ENCODE results near the gene TRIM8. TPM values are rescaled to one million over a fixed set of nuclear protein-coding genes. Genes with fewer than 3 reads are reported as not detected.

TRIM8 gene
- total and polyA plus RNA-seq, 2 donors (not counting 3 experiments of a cell fraction or from before 2014, with no cell fraction given): 74.1 to 114 TPM

DNA sequence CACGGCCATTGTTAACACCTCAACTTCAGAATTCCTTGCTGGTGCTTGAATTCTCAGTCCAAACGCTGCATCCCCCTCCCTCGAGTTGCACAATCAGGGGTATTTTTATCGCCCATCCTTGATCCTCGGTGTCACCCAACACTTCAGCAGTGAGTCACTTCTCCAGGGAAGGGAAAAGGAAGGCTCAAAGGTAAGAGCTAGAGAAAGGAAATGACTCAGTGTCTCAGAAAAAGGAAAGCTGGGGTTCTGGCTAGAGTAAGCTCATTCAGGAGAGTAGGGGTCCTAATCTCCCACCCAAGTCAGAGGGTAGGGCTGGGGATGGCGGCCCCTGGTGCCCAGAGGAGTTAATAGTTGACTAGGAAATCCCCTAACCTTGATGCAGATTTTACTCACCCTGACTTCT lies 39.8 kb upstream of the TRIM8 start:
- BruUV-seq (replicated peaks): no TSS peak
- Histone ChIP-seq H4K20me1 (replicated peaks; ENCODE audit: control insufficient read depth, extremely low read depth, insufficient read depth, low read length) (no peaks in the 10 kb centered on the region), H3K9me1 (replicated peaks; ENCODE audit: control insufficient read depth, extremely low read depth, insufficient read depth, low read length) (no peaks in the 10 kb centered on the region), H3K27me3 (ENCODE audit: control insufficient read depth in 2 of 2, insufficient read depth in 2 of 2, low read length in 2 of 2) (no peaks in the 10 kb centered on the region), H3K79me2 (ENCODE audit: control insufficient read depth, insufficient read depth, low read length) (no peaks in the 10 kb centered on the region), H3K27ac (ENCODE audit: insufficient read depth, low read depth, low read length) (peak overlapping the region; percentile 78), H2AFZ (ENCODE audit: low read depth, low read length) (no peak overlapping the region), H3K9me3 (replicated peaks; ENCODE audit: control insufficient read depth, insufficient read depth, low read length) (no peaks in the 10 kb centered on the region), H3K9ac (replicated peaks; ENCODE audit: extremely low read depth, insufficient read depth, low read length) (peak overlapping the region; percentile 38), H3K36me3 (ENCODE audit: control insufficient read depth in 2 of 2, extremely low read depth in 1 of 2, insufficient read depth in 2 of 2, low read length in 2 of 2) (peaks cover 0 to 2% of the 10 kb centered on the region in 2 experiments), H3K4me1 (ENCODE audit: control insufficient read depth, extremely low read depth, insufficient read depth, low read length) (peaks cover 46% of the 10 kb centered on the region), H3K4me2 (ENCODE audit: insufficient read depth, low read length) (peak overlapping the region; percentile 44), H3K4me3 (replicated peaks in 1 of 3; ENCODE audit: insufficient read depth in 1 of 3, low read depth in 1 of 3, low read length in 3 of 3) (no peak overlapping the region)
- intact Hi-C loops (cut with micrococcal nuclease) (loop anchor here (1.0 kb wide), 1 partner anchor 8 kb away; no protein-coding TSS in a partner anchor), dilution Hi-C loops (cut with MboI; ENCODE audit: extremely low pct_ligation_motif_present, low sequenced_read_pairs) (no loop called here)
- peak; percentile 86 for DNase-seq (ENCODE audit: low read depth, low spot score)
- CTCF ChIA-PET: interaction anchor here (0.9 to 2.7 kb wide), 13 partner anchors 9 to 100 kb away, joined by 3 to 9 read pairs (median 5); partner anchors contain the start of genes SUFU and TRIM8
- FAIRE-seq: peak; percentile 98
- POLR2A ChIA-PET: interaction anchor here (0.6 to 1.6 kb wide), 3 partner anchors 16 to 37 kb away, joined by 3 to 19 read pairs (median 3); no protein-coding TSS in a partner anchor
- peak; percentile 65 for TF ChIP-seq GATA2 (IDR thresholded peaks at IDR 0.05; ENCODE audit: insufficient read depth, insufficient read length, low read depth, low read length)
- TF ChIP-seq MAX (IDR thresholded peaks at IDR 0.05; ENCODE audit: insufficient read depth, insufficient read length): no peak
- peak; percentile 97 for TF ChIP-seq FOS (IDR thresholded peaks at IDR 0.05; ENCODE audit: borderline replicate concordance, insufficient read depth, low read length)
- peak; percentile 82 for TF ChIP-seq POLR2AphosphoS5 (IDR thresholded peaks at IDR 0.05; ENCODE audit: insufficient read depth, low read depth, low read length)
- no peak for TF ChIP-seq MYC (IDR thresholded peaks at IDR 0.05; ENCODE audit: low read depth, low read length)
- TF ChIP-seq JUN (IDR thresholded peaks at IDR 0.05; ENCODE audit: borderline replicate concordance, insufficient read depth, insufficient read length, low read depth): peak; percentile 92

DNA sequence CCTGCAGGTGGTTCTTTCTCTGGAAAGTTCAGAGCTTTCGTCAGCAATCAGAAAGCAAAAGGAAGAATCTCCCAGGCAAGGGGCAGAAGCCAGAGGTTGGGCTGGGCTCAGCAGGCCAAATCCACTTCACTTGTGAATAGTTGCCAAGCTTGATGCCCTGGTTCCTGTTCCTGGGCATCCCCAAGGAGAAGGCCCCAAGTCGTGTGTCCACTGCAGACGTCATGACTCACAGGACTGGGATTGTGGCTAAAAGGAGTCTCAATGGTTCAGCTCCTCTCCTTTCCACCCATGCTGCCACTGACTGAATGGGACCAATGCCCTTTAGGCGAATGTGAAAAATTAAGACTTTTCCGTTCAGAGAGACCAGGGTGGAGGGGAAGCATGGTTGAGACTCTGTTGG lies 38.6 kb upstream of the TRIM8 start:
- peak overlapping the region; percentile 78 for H3K27ac ChIP-seq (ENCODE audit: insufficient read depth, low read depth, low read length)
- intact Hi-C loops (cut with micrococcal nuclease) (no loop called here), dilution Hi-C loops (cut with MboI; ENCODE audit: extremely low pct_ligation_motif_present, low sequenced_read_pairs) (no loop called here)
- no peak for DNase-seq (ENCODE audit: low read depth, low spot score)
- TF ChIP-seq GATA2 (IDR thresholded peaks at IDR 0.05; ENCODE audit: insufficient read depth, insufficient read length, low read depth, low read length) (no peak), FOS (IDR thresholded peaks at IDR 0.05; ENCODE audit: borderline replicate concordance, insufficient read depth, low read length) (no peak), MAX (IDR thresholded peaks at IDR 0.05; ENCODE audit: insufficient read depth, insufficient read length) (no peak), JUN (IDR thresholded peaks at IDR 0.05; ENCODE audit: borderline replicate concordance, insufficient read depth, insufficient read length, low read depth) (no peak), MYC (IDR thresholded peaks at IDR 0.05; ENCODE audit: low read depth, low read length) (no peak), EZH2 (IDR thresholded peaks at IDR 0.05; ENCODE audit: borderline replicate concordance, low read depth, low read length, severe bottlenecking) (no peak), CTCF (IDR thresholded peaks at IDR 0.05; ENCODE audit: extremely low read depth in 1 of 2, insufficient read depth in 1 of 2, low read depth in 1 of 2, low read length in 2 of 2) (no peak), POLR2AphosphoS5 (IDR thresholded peaks at IDR 0.05; ENCODE audit: insufficient read depth, low read depth, low read length) (no peak), POLR2A (IDR thresholded peaks at IDR 0.05; ENCODE audit: low read depth, low read length) (no peak)
- peaks cover 39% of the 10 kb centered on the region for H3K4me1 ChIP-seq (ENCODE audit: control insufficient read depth, extremely low read depth, insufficient read depth, low read length)
- POLR2A ChIA-PET: interaction anchor here (1.4 kb wide), 1 partner anchor 36 kb away, joined by 3 read pairs; no protein-coding TSS in a partner anchor
- no peak overlapping the region for H3K9ac ChIP-seq (replicated peaks; ENCODE audit: extremely low read depth, insufficient read depth, low read length)
- H3K79me2 ChIP-seq (ENCODE audit: control insufficient read depth, insufficient read depth, low read length): no peaks in the 10 kb centered on the region
- H2AFZ ChIP-seq (ENCODE audit: low read depth, low read length): no peak overlapping the region
- CTCF ChIA-PET: interaction anchor here (1.0 to 2.7 kb wide), 9 partner anchors 8 to 101 kb away, joined by 3 to 9 read pairs (median 4); partner anchors contain the start of genes SUFU and TRIM8
- no peak overlapping the region for H3K4me3 ChIP-seq (replicated peaks in 1 of 3; ENCODE audit: insufficient read depth in 1 of 3, low read depth in 1 of 3, low read length in 3 of 3)
- no peak overlapping the region for H3K4me2 ChIP-seq (ENCODE audit: insufficient read depth, low read length)
- FAIRE-seq: no peak
- H3K9me1 ChIP-seq (replicated peaks; ENCODE audit: control insufficient read depth, extremely low read depth, insufficient read depth, low read length): no peaks in the 10 kb centered on the region
- peaks cover 0 to 2% of the 10 kb centered on the region in 2 experiments for H3K36me3 ChIP-seq (ENCODE audit: control insufficient read depth in 2 of 2, extremely low read depth in 1 of 2, insufficient read depth in 2 of 2, low read length in 2 of 2)
- no peaks in the 10 kb centered on the region for H3K9me3 ChIP-seq (replicated peaks; ENCODE audit: control insufficient read depth, insufficient read depth, low read length)
- H3K27me3 ChIP-seq (ENCODE audit: control insufficient read depth in 2 of 2, insufficient read depth in 2 of 2, low read length in 2 of 2): no peaks in the 10 kb centered on the region
- no TSS peak for BruUV-seq (replicated peaks)
- H4K20me1 ChIP-seq (replicated peaks; ENCODE audit: control insufficient read depth, extremely low read depth, insufficient read depth, low read length): no peaks in the 10 kb centered on the region

All from endothelial cell of umbilical vein (primary cell).